ENCODE results near the gene CALML5. TPM values are rescaled to one million over a fixed set of nuclear protein-coding genes. Genes with fewer than 3 reads are reported as not detected.

Gene CALML5
- total RNA-seq, 1 experiment from 2014 or later = not detected

GRCh38 chr10:5480162-5480941 lies 19.0 kb downstream of the CALML5 start:
- no peak overlapping the region for H3K27ac Mint-ChIP-seq
- H3K27me3 Mint-ChIP-seq (ENCODE audit: low read depth) = peaks cover 2% of the 10 kb centered on the region
- ChIA-PET POLR2A (no interaction called here), CTCF (no interaction called here)
- no peaks in the 10 kb centered on the region for H3K36me3 Mint-ChIP-seq
- no peak overlapping the region for H3K4me3 Mint-ChIP-seq
- TF ChIP-seq ETV6 (CRISPR knock-in tag; IDR thresholded peaks at IDR 0.05) = no peak
- TF ChIP-seq IRF1 (CRISPR knock-in tag; IDR thresholded peaks at IDR 0.05) = no peak
- no peak for DNase-seq (ENCODE audit: low spot score)
- 0 out of 2 replicates have a peak, but pooled peaks cover 5% of the 10 kb centered on the region for H3K9me3 Mint-ChIP-seq
- ATAC-seq = no peak
- peaks cover 7% of the 10 kb centered on the region for H3K4me1 Mint-ChIP-seq

GRCh38 chr10:5479481-5480161 lies 19.7 kb downstream of the CALML5 start:
- H3K4me3 Mint-ChIP-seq = no peak overlapping the region
- H3K4me1 Mint-ChIP-seq = peaks cover 7% of the 10 kb centered on the region
- ATAC-seq (no peak), DNase-seq (ENCODE audit: low spot score) (no peak)
- no peak for TF ChIP-seq NR1H2 (CRISPR knock-in tag; IDR thresholded peaks at IDR 0.05)
- no peak for TF ChIP-seq KAT7 (CRISPR knock-in tag; IDR thresholded peaks at IDR 0.05; ENCODE audit: borderline replicate concordance)
- TF ChIP-seq SOX15 (CRISPR knock-in tag; IDR thresholded peaks at IDR 0.05) = no peak
- no peak for TF ChIP-seq GTF2I (CRISPR knock-in tag; conservative IDR thresholded peaks at IDR 0.05)
- no peak for TF ChIP-seq ZNF232 (CRISPR knock-in tag; IDR thresholded peaks at IDR 0.05)
- TF ChIP-seq ZNF425 (CRISPR knock-in tag; conservative IDR thresholded peaks at IDR 0.05) = no peak
- TF ChIP-seq CTCF (IDR thresholded peaks at IDR 0.05) = no peak
- no peak for TF ChIP-seq JUN (CRISPR knock-in tag; IDR thresholded peaks at IDR 0.05)
- no peak for TF ChIP-seq SP1 (CRISPR knock-in tag; conservative IDR thresholded peaks at IDR 0.05)
- no peak for TF ChIP-seq ATF1 (CRISPR knock-in tag; IDR thresholded peaks at IDR 0.05)
- no peak for TF ChIP-seq IRF1 (CRISPR knock-in tag; IDR thresholded peaks at IDR 0.05)
- no peak for TF ChIP-seq ZNF423 (CRISPR knock-in tag; IDR thresholded peaks at IDR 0.05)
- no peak for TF ChIP-seq E2F5 (CRISPR knock-in tag; IDR thresholded peaks at IDR 0.05)
- TF ChIP-seq NFE2L1 (CRISPR knock-in tag; IDR thresholded peaks at IDR 0.05) = no peak
- TF ChIP-seq ZNF281 (CRISPR knock-in tag; IDR thresholded peaks at IDR 0.05) = no peak
- TF ChIP-seq SMAD4 (CRISPR knock-in tag; IDR thresholded peaks at IDR 0.05) = no peak
- no peak for TF ChIP-seq FOXP4 (CRISPR knock-in tag; IDR thresholded peaks at IDR 0.05)
- TF ChIP-seq ZNF396 (CRISPR knock-in tag; IDR thresholded peaks at IDR 0.05; ENCODE audit: borderline replicate concordance) = no peak
- TF ChIP-seq NR3C1 (CRISPR knock-in tag; conservative IDR thresholded peaks at IDR 0.05; ENCODE audit: low read depth) = no peak
- TF ChIP-seq TEAD1 (CRISPR knock-in tag; IDR thresholded peaks at IDR 0.05) = no peak
- ChIA-PET POLR2A (no interaction called here), CTCF (no interaction called here)
- H3K36me3 Mint-ChIP-seq = no peaks in the 10 kb centered on the region
- H3K9me3 Mint-ChIP-seq = 0 out of 2 replicates have a peak, but pooled peaks cover 5% of the 10 kb centered on the region
- H3K27me3 Mint-ChIP-seq (ENCODE audit: low read depth) = peaks cover 2% of the 10 kb centered on the region
- peak overlapping the region; percentile 3; the same call in 1 of the 2 replicates for H3K27ac Mint-ChIP-seq

All from WTC11 (cell line).